ENCODE data around the gene DBX1.
"Not testable (repeated sequence)": the region's sequence is repeated elsewhere in the genome, so short reads cannot be mapped to it uniquely, and the experiment has no call there.

Gene DBX1, protein sequence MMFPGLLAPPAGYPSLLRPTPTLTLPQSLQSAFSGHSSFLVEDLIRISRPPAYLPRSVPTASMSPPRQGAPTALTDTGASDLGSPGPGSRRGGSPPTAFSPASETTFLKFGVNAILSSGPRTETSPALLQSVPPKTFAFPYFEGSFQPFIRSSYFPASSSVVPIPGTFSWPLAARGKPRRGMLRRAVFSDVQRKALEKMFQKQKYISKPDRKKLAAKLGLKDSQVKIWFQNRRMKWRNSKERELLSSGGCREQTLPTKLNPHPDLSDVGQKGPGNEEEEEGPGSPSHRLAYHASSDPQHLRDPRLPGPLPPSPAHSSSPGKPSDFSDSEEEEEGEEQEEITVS

DNA sequence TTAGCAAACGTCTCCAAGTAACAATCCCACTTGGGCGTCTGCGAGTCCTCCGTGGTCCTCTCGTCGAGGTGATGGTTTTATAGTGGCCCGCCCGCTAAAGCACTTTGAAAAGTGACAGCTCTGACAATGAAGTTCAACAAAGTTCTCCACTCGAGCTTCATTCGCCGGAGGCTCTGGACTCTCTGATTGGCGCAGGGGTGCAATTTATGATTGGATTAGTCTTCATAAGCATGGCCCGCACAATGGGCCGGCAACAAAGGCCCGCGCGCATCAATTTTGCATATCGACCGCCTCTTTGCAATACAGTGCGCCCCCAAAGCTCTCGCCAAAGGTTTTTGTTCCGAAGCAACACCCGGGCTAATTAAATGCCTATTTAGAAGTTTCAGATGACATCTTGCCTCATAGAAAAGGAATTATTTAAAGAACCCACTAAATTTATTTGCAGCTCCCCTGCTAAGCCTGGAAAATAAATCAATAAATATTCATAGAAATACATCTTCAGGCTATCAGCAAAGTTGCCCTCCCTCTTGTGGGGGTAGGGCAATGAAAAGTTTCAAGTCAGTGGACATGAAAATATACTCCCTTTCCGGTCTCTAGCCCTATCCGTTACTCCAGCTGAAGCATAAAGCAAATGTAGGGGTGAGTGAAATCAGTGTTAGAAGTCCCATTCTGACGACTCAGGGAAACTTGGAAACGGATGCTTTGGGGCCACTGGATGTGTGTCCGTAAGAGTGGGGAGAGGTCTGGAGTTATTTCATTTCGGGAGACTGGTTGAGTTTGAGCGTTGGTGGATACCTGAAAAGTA, at the start of gene DBX1:
Gene DBX1 (minus strand): TSS at position 51 of the 805 bp plus-strand sequence. CDS start 151 bp downstream, outside the sequence.
- no peak for DNase-seq

DNA sequence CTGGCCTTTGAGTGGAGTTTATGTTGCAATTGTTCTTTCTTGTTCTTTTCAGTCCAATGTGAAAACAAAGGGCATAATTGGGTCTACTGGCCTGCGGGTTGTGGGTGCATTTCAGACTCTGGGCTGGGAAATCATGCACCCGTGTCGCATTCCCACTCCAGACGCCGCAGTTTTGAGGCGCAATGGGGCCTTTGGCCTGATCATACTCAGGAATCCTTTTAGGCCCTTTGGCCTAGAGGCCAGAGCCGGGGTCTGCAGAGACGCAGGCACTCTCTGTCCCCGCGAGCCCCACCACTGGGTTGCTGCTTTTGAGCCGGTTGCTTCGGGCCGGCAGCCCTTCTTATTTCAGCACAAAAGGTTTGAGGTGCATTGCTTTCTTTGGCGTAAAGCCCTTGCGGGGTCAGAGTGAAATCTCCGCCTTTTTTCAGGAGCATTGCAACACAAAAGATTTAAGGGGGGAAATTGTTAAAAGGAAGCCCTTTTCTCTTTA, 48.4 kb upstream of the DBX1 start:
- DNase-seq = no peak

DNA sequence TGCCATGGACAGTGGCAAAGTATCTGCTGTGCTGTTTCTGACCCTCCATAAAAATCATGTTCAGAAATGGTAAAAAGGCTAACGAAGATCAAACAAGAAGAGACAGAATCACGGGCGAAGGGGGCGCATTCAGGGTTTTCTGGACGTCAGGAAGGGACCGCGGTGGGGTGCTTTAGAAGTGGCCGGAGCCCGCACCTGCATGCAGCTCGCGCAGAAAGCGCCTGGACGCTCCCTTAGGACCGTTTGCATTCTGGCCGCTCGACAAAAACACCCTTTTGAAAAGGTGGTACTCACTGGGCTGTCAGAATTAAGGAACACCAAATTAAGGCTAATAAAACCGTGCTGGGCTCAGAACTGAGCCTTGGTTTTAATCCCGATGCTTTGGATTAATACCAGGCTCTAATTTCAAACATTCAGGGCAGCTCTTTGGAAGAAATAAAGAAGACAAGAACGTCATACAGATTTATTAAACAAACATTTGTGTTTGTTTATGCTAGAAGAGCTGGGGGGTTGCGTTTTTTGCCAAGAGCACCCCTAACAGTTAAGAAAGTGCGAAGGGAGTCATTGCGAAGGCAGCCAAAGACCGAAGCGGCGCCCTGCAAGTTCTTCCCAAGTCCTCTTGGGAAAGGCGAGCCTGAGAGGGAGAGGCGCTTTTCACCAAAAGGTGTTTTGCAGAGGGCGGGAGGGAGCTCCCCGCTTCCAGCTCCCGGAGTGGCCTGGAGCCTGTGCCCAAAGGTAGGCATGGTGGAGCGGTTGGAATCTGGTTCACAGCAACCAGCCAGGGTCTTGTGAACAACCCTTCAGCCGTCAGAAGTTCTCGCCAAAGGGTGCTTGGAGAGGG, 47.7 kb upstream of the DBX1 start:
- no peak for DNase-seq

DNA sequence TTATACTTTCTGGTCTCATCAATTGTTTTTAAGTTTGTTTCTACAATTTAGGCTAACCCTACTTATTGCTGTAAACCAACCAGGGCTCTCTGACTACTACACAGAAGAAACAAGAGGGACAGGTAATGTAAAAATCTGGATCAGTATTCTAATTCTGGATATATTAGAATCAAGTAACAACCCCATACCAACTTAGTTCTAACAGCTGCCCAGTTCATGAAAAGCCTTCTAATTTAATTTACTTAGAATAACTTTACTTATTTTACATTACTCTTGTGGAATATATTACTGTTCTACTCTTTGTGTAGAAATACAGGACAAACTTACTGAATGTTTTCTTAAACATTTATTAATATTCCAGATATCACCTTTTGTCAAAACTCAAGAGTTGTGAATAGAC, 45.5 kb upstream of the DBX1 start:
- no peak for DNase-seq

DNA sequence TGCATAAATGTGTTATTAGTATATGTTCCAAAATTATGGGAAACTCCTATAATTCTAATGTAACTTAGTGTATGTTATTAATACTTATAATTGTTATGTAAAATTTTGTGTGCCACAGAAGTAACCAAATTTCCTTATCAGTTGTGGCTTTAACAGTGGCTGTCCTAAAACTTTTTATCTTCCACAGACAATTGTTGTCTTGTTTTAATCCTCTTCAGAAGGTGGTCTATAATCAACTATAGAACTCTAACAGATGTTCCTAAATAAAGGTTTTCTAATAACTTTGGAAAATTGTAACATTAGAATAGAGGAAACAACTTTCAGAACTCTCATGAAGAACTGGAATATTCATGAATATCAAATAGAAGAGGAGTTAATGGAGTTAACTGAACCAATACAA, 44.4 kb upstream of the DBX1 start:
- DNase-seq = no peak

DNA sequence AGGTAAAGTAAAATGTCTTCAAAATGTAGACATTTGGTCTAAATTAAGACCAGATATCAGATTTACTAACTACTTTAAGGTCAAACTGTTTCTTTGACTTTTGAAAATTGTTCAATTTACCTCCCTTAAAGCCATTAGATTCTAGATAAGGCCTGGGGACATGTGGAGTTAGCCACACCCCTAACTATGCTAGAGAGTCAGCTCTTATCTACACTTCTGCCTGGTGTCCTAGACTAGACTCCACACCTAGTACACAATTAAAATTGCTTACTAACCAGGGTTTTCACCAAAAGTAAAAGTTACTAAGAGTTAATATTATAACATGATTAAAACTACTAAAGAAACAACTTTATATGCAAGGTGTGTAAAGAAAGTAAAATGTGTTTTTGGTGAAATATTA, 43.6 kb upstream of the DBX1 start:
- DNase-seq = no peak

DNA sequence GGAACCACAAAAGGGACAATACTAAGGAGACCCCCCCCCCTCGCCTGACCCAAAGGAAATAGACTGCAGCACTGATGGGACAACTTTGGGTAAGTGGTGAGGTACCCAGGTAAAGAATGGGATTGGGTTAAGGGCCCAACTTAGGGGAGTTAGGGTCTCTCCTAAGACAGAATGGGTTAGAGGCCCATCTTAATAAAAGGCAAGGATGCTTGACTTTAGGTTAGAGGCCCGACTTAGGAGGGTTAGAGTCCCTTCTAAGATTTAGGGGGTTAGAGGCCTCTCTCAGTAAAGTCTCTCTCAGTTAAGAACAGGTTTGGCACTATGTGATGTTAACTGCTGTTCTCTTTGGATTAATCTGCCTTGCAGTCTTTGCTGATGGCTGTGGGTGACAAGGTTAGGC, 41.0 kb upstream of the DBX1 start:
- DNase-seq = no peak

DNA sequence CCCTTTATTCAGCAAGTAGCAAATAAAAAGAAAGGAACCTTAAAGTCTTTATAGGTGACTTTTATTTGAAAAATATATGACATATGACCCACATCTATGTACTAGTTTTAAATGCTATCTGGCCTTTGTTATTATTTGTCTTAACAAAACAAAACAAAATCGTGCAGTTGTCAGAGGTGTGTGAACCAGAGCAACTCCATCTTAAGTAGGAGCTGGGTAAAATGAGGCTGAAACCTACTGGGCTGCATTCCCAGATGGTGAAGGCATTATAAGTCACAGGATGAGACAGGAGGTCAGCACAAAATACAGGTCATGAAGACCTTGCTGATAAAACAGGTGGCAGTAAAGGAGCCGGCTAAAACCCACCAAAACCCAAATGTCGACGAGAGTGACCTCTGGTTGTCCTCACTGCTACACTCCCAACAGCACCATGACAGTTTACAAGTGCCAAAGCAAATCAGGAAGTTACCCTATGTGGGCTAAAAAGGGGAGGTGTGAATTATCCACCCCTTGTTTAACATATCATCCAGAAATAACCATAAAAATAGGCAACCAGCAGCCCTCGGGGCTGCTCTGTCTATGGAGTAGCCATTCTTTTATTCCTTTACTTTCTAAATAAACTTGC, 40.2 kb upstream of the DBX1 start:
- not testable (repeated sequence) for DNase-seq

DNA sequence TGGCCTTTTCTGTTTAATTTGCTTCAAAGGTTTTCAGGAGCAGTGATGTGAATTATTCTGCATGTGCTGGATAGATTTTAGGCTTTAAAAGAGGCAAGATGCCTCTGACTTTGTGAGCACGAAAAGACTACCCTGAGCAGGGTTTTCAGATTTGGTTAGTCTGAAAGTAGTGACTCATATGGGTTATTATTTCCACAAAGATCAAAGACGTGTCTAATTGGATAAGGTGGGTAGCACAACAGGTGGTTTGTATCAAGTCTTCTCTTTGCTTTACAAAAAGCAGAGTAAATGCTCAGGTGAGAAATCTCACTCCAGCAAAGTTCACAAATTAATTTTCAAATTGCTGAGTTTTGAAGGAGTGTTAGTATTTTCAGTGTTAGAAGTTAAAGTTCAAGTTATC, 37.6 kb upstream of the DBX1 start:
- DNase-seq = no peak

DNA sequence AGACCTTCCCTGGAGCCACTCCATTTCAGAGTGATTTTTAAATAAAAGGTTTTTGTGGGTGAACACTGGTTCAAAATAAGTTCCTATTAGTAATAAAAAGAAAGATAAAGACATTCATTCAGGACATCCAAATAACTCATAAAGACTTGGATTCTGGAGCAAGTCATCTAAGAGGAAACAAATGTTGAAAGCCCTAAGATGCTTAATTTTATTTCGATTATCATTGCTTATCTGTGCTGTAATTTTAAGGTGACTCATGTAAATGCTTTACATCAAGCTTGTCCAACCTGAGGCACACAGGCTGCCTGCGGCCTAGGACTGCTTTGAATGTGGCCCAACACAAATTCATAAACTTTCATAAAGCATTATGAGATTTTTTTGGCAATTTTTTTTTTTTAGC, 34.2 kb upstream of the DBX1 start:
- DNase-seq = no peak

DNA sequence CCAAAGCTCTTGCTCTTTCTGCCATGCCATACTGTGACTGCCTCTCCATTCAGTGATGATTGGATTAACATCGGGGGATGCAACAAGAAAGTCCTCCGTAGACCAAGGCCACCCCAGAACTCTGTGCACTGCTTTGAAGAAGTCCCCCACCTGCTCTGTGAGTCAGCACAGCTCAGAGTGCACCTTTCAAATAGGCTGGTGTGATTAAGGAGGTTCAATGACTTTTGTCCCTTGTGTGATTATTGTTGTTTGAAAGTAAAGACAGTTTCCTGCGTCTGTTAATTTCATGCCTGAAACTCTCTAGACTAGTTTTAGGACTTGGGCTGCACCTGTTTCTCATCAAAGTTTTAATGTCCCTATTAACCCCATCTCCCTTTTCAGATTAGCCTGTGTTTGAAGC, 33.0 kb upstream of the DBX1 start:
- DNase-seq = no peak

DNA sequence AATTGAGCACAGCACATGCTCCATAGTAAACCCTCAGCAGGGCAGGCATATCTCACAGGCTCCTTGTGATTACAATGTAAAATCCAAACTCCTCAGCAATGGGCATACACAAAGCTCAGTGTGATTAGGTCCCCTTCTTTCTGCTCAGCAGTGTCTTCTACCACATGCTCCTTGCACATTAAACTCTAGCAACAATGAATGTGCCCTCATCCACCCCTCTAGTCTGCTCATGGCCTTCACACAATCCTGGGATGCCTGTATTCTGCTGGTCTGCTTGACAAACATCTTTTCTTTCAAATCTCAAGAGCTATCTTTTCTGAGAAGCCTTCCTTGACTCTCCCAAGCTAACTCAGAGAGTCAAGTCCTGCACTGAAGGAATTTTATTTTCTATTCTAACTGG, 32.4 kb upstream of the DBX1 start:
- no peak for DNase-seq

DNA sequence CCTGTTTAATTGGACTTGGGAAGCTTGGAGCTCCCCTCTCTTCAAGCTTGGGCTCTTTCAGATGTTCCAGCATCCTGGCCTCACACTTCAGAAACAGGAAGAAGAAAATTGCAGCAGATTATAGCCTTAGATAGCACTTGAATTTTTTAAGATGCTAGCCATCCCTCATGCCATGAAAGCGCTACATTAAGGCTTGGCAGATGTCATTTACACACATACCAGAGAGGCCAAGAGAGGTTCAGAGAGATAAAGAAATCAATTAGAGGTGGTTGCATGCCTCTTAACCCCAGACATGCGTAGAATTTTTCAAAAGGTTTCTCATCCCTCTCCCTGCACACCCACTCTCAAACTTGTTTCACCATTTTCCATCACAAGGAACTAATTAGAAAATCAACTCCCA, 31.9 kb upstream of the DBX1 start:
- DNase-seq = no peak

DNA sequence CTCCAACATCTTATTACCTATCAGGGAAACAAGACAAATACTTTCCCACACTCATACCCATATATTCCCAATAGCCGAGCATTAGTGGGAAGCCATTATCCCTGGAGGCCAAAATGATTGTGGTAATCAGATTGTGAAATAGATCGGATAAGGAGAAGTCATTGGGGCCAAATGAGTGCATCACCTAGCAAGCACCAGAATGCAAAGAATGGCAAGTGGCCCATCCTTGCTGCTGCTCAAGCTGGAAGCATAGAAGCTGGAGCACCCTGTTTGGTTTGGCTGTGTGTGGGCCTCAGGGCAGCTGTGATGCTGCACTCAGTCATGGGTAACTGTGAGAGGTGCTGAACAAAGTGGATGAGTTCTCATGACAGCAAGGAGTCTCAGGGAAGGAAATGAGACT, 18.7 kb upstream of the DBX1 start:
- DNase-seq = no peak

DNA sequence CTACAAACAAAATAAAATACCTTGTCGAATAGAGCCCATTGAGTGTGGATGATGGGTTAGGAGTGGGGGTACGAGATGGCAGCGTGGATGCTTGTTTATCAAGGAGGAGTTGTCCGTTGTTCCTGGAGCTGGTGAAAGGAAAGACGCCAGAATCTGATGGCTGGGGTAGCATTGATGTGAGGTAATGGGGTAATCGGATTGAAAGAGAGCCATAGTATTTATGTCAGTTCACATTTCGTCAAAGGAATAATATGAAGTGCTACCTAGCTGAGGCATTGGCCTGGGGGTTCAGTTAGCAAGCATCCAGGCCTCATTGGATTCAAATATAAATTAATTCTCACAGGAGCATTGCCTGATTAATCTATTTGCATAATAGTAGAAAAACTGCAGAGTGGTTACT, 16.9 kb upstream of the DBX1 start:
- DNase-seq = no peak

DNA sequence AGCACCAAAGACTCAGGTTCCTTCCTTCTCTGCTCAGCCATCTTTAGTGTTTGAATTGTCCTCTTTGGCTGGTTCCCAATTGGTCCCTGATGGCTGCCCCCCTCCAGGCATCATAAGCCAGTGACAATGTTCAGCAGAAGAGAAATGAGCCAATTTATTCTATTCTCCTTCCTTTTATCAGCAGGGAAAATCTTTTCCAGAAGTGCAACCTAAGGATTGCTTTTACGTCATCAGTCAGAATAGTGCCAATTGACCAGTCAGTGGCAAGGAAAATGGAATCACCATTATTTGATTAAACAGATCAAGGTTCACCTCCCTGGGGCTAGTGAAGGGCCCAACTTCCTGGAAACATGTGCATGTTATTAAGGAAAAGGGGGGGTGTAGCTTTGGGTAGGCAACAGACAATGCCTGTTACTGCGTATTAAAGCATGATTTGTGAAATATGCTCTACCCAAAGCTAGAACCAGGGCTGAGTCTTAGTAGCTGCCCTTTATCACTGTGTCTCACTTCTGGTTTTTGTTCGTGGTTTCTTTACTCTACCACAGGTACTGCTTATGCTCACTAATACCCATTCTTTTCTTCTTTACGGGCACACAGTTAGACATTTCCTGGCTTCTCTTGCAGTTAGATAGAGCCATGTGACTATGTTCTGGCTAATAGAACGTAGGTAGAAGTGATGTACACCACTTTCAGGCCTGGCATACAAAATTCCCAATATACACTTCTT, 12.6 kb upstream of the DBX1 start:
- DNase-seq = no peak

DNA sequence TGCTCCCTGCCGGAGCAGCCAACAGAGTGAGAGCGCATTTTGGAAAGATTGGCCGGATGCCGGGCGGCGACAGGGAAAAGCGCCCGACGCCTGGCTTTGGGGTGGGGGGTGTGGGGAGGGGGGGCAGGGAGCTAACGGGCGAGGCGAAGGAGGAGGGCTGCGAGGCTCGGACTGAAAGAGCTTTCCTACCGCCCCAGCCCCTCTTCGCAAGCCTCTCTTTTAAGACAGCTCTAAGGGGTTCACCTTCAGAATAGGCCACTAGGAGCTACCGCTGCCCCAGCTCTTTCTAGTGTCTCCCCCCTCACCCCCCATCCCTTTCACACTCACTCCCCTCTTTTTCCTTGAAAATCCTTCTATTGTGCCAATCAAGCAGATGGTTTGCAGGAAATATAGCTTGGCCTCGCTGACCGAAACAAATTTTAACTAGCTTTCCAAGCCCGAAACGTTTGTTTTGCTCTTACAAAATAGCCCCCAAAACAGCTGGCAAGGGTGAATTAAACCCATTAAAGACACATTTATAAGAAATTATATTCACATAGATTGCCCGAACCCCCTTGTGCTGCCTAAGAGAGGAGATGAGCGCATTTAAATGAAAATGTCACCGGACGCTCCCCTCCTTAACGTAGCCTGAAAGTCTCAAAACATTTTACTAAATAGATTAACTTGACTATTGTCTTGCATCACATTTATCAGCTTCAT, 3.7 kb upstream of the DBX1 start:
- no peak for DNase-seq

DNA sequence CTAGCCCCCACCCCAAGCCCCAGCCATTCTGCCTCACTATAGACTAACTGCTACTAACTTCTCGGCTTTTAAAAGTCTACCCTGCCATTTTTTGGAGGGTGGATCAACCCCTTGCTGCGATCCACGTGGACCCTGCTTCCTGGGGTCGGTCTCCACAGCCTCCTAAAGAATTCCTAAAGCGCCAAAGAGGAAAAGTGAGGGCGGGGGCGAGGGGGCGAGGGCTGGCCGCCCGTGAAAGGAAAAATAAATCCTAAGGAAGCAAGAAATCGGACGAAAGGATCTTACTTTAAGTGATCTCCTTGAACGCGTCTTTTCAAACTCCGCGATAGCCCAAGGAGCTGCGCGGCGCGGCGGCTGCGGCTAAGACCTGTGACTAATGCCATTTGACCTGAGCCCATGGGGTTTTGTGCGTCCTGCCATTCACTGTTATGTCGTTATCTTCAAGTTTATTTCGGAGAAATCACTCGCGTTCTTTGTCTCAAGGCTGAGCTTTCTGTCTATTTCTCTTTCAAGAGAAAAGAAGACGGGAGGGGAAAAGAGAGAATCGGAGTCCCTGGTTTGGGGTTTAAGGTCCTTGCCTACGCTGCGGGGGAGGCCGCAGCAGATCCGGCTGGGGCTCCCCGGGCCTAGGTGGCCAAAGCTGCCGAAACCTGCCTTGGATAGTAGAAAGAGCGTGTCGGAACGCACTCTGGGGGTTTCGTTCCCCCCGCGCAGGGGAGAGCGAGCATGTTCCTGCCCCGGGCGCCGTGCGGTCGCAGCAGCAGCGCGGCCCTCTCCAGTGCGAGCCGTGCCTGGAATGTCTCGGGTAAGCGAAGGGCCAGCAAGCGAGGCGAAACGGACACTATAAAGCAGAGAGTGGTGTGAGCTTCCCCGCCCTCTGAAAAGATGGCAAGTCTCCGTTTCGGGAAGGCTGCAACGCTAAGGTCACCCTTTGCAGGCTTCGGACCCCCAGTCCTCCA, 2.8 kb upstream of the DBX1 start:
- DNase-seq = no peak

DNA sequence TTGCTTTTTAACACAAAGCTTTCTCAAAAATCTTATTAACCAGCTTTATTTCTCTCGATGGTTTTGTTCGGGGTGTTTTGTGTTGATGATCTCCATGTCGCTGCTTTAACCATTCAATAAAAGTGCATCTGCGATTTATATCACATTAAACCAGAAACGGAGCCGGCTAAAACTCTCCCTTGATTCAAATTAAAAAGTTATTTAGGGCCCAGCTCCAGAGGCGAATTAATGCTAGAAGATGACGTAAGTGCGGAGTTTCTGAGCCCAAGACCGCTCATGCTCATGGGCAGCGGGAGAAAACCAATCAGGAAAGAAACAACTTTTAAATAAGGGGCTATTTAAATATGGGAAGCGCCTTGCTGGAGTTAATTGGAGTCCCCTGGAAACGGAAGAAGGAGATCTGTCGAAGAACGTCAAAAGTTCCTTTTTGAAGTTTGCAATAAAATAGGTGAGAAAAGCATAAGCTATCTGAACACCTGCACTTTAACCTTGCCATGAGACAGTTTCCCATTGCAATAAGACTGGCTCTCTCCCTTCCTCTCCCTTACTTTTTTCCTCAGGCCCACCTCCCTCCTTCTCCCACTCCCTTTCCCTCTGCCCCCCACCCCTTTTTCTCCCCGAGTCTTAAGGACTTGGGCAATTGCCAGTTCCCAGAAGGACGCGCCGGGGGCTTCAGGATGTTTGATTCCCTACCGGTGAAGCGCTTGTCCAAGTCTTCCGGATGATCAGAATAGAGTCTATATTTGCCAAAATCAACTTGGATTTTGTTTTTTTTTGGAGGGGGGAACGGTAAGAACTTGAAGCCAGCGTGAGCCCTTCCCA, 1.9 kb upstream of the DBX1 start:
- no peak for DNase-seq
